ENCODE data around the gene PPME1.

PPME1 gene

DNA sequence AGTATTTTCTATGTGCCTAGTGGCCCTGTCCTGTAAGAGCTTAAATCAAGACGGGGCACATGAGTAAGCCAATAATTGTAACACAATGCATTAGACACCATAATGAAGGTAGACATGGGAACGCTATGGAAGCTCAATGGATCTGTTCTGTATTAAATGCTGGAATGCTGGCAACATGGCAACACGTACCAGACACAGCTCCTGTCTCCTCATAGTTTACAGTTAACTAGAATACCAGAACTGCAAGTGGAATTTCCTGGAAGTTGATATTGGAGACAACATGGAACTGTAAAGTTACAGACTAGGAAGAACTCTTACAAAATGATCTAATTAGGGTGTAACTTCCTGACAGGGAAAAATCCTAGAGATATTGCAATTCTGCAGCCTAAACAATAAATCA lies 127.9 kb downstream of the PPME1 start:
- DNase-seq: no peak
- peaks cover 10% of the 10 kb centered on the region for H3K27me3 Mint-ChIP-seq
- no peaks in the 10 kb centered on the region for H3K9me3 Mint-ChIP-seq
- peaks cover 4% of the 10 kb centered on the region for H3K4me1 Mint-ChIP-seq
- no peak overlapping the region for H3K27ac Mint-ChIP-seq
- no peaks in the 10 kb centered on the region for H3K36me3 Mint-ChIP-seq (ENCODE audit: low read depth)
- ATAC-seq: no peak
- no peak overlapping the region for H3K4me3 Mint-ChIP-seq

All from activated naive CD8-positive, alpha-beta T cell treated with anti-CD3 and anti-CD28 coated beads, Interleukin-2, amount 50 U/mL, for 24 hours (primary cell).